Measurements from ENCODE around the gene ZNF595.

The ZNF595 gene

DNA sequence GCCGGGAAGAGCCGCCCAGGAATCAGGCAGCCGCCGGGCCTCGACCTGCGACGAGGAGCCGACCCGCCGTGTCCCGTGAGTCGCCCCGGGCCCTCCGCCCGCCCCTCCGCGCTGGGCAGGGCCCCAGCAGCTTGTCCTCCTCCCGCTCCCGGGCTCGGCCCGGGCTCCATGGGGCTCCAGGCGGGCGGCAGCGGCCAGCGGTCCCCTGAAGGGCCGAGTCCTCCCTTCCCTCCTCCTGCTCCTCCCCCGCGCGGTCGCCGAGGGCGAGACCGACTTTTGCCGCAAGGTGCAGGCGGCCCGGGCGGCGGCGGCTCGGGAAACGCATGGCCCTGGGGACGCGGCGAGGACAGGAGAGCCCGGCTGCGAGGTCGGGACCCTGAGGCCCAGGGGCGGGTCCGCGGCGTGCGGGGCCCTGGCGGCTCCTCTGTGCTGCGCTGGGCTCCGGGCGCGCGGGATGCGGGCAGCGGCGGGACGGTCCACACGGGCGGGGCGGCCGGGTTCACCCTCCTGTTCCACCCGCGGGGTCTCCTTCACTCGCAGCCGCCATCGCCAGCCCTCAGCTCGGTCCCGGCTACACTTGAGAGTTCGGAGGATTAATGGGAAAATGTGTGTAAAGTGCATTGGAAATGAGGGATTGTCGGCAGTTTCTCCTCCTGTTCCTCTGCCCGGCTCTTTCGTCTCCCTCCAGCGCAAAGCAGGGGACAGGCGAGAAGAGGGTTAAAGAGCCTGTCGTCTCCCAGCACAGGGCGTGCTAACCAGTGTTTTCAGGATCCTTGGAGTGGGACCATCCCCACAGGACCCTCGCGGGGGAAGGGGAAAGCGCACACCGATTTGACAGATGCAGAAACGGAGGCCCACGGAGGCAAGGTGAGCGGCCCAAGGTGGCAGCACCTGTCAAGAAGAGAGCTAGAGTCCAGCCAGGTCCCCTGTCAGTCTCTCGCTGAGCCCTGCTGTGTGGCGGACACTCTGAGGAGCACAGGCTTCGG is 54.6 kb downstream of the ZNF595 start:
- no peak for DNase-seq (ENCODE audit: low read depth)

DNA sequence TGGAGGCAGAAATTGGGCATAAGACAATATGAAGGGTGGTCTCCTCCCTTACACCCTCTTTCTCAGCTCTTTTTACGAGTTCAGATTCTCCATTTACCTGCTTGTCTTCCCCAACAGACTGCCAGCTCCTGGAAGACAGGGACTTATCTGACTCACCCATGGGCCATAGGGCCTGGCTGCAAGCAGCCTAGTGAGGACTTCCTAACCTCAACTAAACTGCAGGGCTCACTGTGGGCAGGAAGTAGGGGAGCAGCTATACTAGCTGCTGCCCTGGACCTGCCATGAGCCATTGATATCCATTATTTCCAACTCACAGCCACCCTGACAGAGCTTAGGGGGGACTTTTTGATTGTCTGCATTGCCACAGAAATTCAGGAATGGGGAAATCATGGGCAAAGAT is 59.6 kb downstream of the ZNF595 start:
- H3K4me3 ChIP-seq (ENCODE audit: low read depth, low read length), result no peak overlapping the region
- no peak for DNase-seq (ENCODE audit: low read depth)
- TF ChIP-seq, protein P1, sequence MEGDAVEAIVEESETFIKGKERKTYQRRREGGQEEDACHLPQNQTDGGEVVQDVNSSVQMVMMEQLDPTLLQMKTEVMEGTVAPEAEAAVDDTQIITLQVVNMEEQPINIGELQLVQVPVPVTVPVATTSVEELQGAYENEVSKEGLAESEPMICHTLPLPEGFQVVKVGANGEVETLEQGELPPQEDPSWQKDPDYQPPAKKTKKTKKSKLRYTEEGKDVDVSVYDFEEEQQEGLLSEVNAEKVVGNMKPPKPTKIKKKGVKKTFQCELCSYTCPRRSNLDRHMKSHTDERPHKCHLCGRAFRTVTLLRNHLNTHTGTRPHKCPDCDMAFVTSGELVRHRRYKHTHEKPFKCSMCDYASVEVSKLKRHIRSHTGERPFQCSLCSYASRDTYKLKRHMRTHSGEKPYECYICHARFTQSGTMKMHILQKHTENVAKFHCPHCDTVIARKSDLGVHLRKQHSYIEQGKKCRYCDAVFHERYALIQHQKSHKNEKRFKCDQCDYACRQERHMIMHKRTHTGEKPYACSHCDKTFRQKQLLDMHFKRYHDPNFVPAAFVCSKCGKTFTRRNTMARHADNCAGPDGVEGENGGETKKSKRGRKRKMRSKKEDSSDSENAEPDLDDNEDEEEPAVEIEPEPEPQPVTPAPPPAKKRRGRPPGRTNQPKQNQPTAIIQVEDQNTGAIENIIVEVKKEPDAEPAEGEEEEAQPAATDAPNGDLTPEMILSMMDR (IDR thresholded peaks at IDR 0.05; ENCODE audit: low read depth, low read length, missing control alignments), result no peak

More for the DNA sequence above, 54.6 kb downstream of the ZNF595 start:
- H3K4me3 ChIP-seq (ENCODE audit: low read depth, low read length), result no peak overlapping the region
- TF ChIP-seq, protein P1 (IDR thresholded peaks at IDR 0.05; ENCODE audit: low read depth, low read length, missing control alignments), result no peak

DNA sequence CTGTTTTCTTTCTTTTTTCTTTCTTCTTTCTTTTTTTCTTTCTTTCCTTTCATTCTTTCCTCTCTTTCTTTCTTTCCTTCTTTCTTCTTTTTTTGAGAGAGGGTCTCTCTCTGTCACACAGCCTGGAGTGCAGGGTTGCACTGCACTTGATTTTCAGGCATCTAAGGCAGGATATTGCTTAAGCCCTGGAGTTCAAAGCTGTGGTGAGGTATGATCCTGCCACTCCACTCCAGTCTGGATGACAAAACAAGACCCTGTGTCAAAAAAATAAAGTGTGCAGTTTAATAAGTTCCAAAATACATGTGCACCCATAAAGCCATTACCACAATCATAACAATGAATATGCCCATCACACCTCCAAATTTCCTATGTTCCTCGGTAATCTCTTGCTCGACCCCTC is 60.6 kb downstream of the ZNF595 start:
- TF ChIP-seq, protein P1 (IDR thresholded peaks at IDR 0.05; ENCODE audit: low read depth, low read length, missing control alignments), result no peak
- no peak overlapping the region for H3K4me3 ChIP-seq (ENCODE audit: low read depth, low read length)
- no peak for DNase-seq (ENCODE audit: low read depth)

DNA sequence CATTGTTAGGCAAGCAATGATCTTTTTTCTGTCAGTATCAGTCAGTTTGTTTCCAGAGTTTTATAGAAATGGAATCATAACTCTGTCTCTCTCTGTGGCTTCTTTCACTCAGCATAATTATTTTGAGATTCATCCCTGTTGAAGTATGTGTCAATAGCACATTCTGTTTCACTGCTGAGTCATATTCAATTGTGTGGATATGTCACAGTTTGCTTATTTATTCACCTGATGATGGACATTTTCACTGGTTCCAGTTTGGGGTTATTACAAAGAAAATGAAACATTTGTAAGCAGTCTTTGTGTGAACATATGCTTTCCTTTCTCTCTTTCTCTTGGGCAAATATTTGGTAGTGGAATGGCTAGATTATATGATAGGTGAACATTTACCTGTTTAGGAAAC is 61.0 kb downstream of the ZNF595 start:
- H3K4me3 ChIP-seq (ENCODE audit: low read depth, low read length), result no peak overlapping the region
- DNase-seq (ENCODE audit: low read depth), result no peak
- TF ChIP-seq, protein P1 (IDR thresholded peaks at IDR 0.05; ENCODE audit: low read depth, low read length, missing control alignments), result no peak

DNA sequence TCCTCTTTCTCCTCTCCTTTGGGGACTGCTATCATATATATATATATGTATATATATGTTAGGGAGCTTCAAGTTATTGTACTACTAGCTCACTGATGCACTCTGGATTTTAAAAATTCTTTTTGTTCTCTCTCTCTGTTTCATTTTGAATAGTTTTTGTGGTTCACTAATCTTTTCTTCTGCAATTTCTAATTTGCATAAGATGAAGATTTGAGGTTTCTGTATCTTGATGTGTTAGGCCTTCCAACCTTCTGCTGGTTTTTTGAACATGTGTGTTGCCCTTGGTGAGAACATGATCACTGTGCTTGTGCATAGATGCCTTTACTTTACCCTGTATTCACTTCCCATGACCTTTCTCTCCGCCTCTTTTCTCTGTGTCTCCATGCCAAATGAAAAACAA is 63.4 kb downstream of the ZNF595 start:
- H3K4me3 ChIP-seq (ENCODE audit: low read depth, low read length), result no peak overlapping the region
- DNase-seq (ENCODE audit: low read depth), result no peak
- TF ChIP-seq, protein P1 (IDR thresholded peaks at IDR 0.05; ENCODE audit: low read depth, low read length, missing control alignments), result no peak

DNA sequence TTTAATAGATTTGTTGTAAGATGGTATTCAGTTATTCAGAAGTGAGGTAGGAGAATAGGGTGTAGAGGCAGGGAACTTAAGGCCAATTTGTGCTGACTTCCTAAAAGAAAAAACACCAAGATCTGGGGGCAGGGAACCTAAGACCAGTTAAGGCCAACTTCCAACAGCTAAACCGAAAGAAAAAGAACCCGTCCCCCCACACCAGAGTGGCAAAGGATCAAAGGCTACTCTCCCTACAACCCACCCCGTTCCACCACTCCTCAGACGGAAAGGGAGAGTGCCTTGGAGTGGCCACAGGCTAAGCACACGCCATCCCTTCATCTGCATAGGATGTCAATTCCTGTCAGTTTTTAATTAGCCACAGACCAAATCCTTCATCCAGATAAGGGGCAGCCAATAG is 67.5 kb downstream of the ZNF595 start:
- H3K4me3 ChIP-seq (ENCODE audit: low read depth, low read length), result no peak overlapping the region
- TF ChIP-seq, protein P1 (IDR thresholded peaks at IDR 0.05; ENCODE audit: low read depth, low read length, missing control alignments), result no peak
- DNase-seq (ENCODE audit: low read depth), result no peak

Measured in GM12864 (cell line).